HG02970 (cell line): ENCODE measurements around the gene SLC39A9.
"Not testable (repeated sequence)": the region's sequence is repeated elsewhere in the genome, so short reads cannot be mapped to it uniquely, and the experiment has no call there.

Experiments
- ATAC-seq: cut with Tn5 transposase; IDR thresholded peaks from one replicate; pipeline ENCODE4 v1.9.1; 2021; ENCODE audit warnings: mild to moderate bottlenecking, moderate library complexity, moderate number of reproducible peaks; ENCODE audit not compliant: unreplicated experiment, low FRiP score

The SLC39A9 gene

GRCh38 chr14:69366761-69367160, 31.7 kb upstream of the SLC39A9 start:
- no peak for ATAC-seq

- ATAC-seq, result no peak
These were observed 30.1 kb upstream of the SLC39A9 start for GRCh38 chr14:69368381-69368780.

- ATAC-seq, result no peak
These were observed 28.4 kb upstream of the SLC39A9 start for GRCh38 chr14:69370061-69370460.

GRCh38 chr14:69372146-69372545, 26.3 kb upstream of the SLC39A9 start:
- ATAC-seq, result no peak

GRCh38 chr14:69373104-69373503, 25.4 kb upstream of the SLC39A9 start:
- no peak for ATAC-seq

- ATAC-seq, result no peak
These were observed 24.3 kb upstream of the SLC39A9 start for GRCh38 chr14:69374235-69374634.

GRCh38 chr14:69375182-69375581, 23.3 kb upstream of the SLC39A9 start:
- no peak for ATAC-seq

- no peak for ATAC-seq
These were observed 22.8 kb upstream of the SLC39A9 start for GRCh38 chr14:69375722-69376121.

- ATAC-seq, result no peak
These were observed 22.1 kb upstream of the SLC39A9 start for GRCh38 chr14:69376439-69376838.

GRCh38 chr14:69378274-69378673, 20.2 kb upstream of the SLC39A9 start:
- no peak for ATAC-seq

- ATAC-seq, result no peak
These were observed 11.2 kb upstream of the SLC39A9 start for GRCh38 chr14:69387311-69387710.

GRCh38 chr14:69391400-69391799, 7.1 kb upstream of the SLC39A9 start:
- not testable (repeated sequence) for ATAC-seq

GRCh38 chr14:69392481-69392880, 6.0 kb upstream of the SLC39A9 start:
- no peak for ATAC-seq

GRCh38 chr14:69395929-69396328, 2.6 kb upstream of the SLC39A9 start:
- ATAC-seq, result no peak

GRCh38 chr14:69398818-69399210, 322 bp downstream of the SLC39A9 start:
- ATAC-seq, result peak; percentile 20

- no peak for ATAC-seq
These were observed 1.3 kb downstream of the SLC39A9 start for GRCh38 chr14:69399750-69400149.

GRCh38 chr14:69400154-69400553, 1.7 kb downstream of the SLC39A9 start:
- no peak for ATAC-seq

- no peak for ATAC-seq
These were observed 3.3 kb downstream of the SLC39A9 start for GRCh38 chr14:69401841-69402240.

- ATAC-seq, result no peak
These were observed 6.0 kb downstream of the SLC39A9 start for GRCh38 chr14:69404478-69404877.

GRCh38 chr14:69404883-69405282, 6.4 kb downstream of the SLC39A9 start:
- ATAC-seq, result no peak

- no peak for ATAC-seq
These were observed 7.3 kb downstream of the SLC39A9 start for GRCh38 chr14:69405762-69406161.

- no peak for ATAC-seq
These were observed 10.0 kb downstream of the SLC39A9 start for GRCh38 chr14:69408331-69408960.

- ATAC-seq, result no peak
These were observed 15.0 kb downstream of the SLC39A9 start for GRCh38 chr14:69413483-69413882.
